Stimulated activated CD4-positive, alpha-beta T cell treated with anti-CD3 and anti-CD28 coated beads, Interleukin-15, amount 100 ng/mL, for 1 hour (primary cell): ENCODE results near the gene IFT57.

Source experiments
- DNase-seq, 2 donors: peaks; one replicate each; pipeline ENCODE4 v3.0.0-alpha.2; 2020; ENCODE audit warnings: low read depth in 1 of 2, low spot score in 1 of 2

Gene IFT57

DNA sequence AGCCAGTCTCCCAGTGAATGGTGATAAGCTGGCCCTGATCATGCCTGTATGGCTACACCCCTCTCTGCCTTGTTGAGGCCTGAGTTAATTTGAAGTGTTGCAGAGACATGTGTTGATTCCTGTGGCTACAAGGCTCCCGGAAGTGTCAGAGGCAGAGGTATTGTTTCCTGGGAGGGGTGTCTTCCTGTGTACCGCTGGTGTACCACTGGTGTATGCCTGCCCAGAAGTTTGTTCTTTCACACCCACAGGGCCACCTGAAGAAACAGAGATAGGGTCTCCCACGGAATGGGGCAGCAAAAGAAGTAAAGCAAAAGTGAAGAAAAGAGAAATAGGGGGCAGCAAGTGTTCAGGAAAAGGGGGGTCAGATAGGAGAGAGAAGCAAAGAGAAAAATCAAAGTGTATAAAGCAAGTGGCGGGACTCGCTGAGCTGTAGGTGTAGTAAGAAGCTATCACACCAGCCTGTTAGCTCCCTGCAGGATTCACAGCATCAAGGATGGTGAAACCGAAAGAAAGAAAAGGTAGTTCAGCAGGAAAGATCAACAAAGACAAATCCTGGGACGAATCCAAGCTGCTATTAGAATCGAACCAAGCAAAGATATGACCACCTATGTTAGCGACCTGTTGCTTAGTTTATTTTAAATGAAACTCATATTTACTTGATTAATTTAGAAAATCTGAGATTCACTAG, 94.8 kb downstream of the IFT57 start:
- peak; percentile 17 to 45 for DNase-seq

DNA sequence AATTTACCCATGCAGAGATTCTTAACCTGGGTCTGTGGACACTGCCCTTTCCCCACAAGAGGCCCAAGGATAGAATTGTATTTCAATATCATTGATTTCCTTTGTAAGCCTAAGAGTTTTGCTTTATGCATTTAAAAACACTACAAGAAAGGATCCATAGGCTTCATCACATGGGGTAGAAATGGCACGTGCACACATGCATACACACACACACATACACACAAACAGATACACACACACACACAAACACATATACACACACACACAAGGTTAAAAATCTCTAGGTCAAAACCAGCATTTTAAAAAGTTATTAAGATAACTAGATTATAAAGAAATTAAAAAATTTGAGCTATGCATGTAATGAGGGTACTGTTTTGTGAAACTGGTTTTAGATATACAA, 95.9 kb downstream of the IFT57 start:
- no peak for DNase-seq

DNA sequence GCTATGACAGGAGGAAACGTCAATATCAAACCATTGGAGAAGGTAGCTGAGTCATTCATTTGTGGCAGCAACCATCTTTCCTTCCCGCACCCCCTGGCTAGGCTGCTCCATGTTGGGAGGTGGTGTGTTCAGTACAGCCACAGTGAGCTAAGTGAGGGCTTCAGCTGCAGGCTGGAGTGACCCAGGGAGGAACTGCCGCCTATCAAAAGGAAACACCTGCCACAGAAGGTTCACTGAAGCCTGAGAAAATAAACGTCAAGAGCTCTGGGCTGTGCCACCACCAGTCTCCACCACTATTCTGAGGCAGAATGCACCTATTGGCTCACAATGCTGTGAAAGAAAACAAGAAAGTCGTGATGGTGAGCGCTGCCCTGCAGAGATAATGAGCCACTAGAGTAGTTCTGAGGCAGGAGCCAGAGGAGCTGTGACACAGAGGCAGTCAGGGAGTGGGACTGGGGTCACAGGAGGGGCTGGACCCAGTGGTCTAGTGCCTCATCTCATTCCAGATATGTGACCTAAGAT, 96.6 kb downstream of the IFT57 start:
- DNase-seq, result peak; percentile 27 to 35

DNA sequence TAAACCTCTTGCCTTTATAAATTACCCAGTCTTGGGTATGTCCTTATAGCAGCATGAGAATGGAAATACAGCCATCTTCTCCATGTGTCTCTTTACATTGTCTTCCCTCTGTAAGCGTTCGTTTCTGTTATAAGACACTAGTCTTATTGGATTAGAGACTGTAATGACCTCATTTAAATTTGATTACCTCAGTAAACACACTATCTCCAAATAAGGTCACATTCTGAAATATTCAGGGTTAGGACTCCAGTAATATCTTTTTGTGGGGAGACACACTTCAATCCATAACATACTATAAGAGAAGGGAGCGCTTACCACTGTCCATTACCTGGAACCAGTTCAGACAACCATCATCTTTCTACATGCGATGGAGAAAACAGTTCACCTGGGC, 97.1 kb downstream of the IFT57 start:
- DNase-seq, result no peak

DNA sequence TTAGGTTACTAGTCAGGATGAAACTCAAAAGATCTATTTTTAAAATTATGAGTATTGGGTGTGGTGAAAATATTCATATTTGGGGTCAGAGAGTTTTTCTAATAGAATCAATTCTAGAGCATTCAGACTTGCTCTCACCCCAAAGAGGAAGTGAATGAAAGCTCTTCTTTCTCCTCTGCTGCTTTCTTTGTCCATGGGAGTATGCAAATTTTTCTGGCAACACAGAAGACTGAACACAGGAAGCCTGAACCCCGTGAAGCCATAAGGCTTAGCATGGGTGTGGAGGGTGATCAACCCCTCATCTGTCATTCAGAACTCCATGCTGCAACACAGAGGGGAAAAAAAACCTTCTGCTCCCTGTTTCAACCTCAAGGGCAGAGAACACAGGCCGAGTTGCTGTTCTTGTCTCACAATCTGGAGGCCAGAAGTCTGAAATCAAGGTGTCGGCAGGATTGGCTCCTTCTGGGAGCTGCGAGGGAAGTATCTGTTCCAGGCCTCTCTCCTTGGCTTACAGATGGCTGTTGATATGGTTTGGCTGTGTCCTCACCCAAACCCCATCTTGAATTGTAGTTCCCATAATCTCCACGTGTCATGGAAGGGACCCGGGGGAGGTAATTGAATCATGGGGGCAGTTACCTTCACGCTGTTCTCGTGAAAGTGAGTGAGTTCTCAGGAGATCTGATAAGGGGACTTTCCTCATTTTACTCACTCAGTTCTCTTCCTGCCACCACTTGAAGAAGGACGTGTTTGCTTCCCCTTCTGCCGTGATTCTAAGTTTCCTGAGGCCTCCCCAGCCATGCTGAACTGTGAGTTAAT, 97.7 kb downstream of the IFT57 start:
- peak; percentile 34 to 49 for DNase-seq

DNA sequence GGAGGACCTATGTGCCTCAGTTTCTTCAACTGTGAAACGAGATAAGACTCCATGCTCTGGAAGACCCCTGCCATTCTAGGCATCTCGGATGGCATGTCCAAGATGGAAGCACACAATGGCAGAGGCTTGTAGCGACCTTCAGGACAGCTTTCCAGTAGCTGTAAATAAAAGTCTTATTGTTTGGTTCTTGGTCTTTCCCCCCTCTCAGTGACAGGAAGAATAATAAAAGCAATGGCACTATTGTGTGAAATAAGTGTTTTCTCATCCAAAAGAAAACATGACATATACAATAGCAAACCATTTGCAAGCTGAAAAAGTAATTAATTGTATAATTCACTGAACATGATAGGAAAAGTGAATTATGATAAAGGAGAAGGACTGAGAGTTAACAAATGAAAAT, 98.9 kb downstream of the IFT57 start:
- DNase-seq, result no peak

DNA sequence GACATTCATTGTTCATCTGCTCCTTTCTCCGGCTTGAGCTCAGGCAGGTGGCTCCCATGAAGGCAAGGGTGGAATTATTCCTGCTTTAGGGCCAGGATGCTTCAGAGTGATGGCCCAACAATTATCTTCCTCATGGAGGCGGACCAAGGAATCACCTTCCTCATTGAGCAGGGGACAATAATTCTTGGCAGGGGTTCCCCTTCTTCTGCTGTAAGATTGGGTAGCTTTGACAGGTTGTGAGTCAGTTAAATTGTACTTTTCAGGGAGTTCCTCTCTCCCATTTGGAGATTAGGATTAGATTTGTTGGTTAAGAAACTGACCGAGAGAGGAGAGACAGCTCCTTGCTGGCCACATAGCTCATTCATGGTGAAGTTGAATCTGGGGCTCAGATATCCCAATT, 99.9 kb downstream of the IFT57 start:
- DNase-seq, result no peak

DNA sequence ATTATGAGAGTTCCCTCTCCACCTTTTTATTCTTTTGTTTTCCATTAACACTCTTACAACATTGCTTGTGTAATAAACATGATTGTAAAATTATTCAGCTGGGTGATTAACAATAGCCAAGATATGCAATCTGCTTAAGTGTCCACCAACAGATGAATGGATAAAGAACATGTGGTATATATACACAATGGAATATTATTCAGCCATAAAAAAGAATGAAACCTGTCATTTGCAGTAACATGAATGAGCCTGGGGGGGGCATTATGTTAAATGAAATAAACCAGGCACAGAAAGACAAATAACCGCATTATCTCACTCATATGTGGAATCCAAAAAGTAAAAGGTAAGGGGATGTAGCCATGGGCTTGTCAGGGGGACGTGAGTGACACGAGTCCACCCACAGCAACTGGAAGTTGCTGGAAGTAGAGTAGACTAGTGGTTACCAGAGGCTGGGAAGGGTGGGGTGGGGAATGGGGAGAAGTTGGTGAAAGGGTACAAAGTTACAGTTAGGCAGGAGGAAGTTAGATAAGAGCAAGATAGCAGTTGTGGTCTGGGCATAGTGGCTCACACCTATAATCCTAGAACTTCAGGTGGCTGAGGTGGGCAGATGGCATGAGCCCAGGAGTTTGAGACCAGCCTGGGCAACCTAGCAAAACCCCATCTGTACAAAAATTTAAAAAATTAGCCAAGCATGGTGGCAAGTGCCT, 102.7 kb downstream of the IFT57 start:
- DNase-seq, result no peak

DNA sequence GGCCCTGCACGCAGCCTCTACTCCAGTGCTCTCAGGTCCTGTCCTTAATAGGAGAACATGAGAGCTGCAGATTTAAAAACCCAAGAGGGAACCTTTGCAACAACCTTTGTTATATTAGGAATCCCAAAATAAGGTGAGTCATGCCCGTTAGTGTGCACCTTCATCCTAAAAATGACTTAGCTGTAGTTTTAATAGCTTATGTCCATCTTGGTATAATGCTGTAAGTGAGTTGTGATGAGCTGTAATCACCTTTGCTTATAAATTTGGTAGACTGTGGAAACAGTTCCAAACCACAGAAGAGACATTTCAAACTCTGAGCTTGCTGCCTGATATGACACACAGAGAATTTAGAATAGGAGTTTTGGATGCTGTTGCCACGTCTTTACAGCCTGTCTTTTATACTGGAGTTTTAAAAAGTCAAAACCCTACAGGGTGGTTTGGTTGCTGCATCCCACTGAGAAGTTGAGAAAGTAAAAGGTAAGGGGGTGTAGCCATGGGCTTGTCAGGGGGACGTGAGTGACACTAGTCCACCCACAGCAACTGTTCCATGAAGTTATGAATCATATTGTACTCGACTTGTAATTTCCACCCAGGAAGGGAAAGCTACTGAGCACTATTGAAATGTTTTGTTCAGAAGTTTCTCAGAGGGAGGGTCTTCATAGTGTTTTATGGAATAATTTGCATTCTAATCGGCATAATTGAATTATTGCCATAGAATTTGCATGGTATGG, 104.0 kb downstream of the IFT57 start:
- DNase-seq, result no peak

DNA sequence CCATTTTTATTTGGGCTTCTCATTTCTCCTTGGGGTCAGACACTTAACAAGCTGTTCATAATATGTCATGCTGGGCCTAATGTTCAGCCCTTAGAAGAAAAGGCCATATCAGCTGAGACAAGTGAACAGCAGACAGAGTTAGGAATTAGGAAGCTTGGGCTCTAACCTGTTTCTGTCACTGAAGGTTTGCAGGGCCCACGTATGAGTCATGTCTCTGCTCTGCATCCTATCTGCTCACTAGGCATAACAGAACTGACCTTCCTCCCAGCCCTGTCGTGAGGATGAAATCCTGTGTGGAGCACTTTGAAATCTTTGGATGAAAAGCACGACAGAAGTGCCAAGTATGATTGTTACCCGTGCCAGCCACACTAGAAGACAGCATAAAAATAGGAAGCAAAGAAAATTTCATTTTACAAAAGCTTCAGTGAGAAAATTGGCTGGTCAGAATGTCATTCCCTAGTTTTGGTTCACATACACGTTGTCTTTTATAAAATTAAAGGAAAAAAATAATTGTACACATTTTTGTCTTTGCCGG, 104.9 kb downstream of the IFT57 start:
- DNase-seq, result no peak

DNA sequence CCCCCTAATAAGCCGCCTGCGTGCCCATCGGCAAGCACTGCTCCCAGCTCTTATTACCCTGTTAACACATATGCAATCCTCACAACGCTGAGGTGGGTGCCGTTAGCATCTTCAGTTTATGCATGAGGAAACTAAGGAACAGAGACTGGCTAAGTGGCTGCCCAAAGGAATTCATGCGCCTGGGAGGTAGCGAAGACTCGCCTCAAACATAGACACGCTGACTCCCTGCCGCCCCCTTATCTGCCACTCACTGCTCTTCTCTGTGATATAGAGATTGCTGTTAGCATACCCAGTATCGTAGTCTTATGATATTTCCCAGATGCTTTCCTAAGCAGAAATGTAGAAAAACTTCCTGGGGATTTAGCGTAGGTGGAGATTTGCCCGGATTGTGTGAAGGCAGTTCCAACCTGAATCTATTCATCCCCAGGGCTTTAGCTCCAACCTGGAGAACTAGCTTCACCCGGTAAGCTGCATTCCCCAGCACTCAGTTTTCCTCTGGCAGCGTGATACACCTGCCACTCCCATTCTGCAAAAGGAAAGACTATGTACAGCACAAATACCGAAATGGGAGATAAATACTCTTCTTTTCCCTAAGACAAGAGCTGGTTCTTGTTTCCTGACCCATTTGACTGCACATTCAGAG, 107.7 kb downstream of the IFT57 start:
- DNase-seq, result no peak

DNA sequence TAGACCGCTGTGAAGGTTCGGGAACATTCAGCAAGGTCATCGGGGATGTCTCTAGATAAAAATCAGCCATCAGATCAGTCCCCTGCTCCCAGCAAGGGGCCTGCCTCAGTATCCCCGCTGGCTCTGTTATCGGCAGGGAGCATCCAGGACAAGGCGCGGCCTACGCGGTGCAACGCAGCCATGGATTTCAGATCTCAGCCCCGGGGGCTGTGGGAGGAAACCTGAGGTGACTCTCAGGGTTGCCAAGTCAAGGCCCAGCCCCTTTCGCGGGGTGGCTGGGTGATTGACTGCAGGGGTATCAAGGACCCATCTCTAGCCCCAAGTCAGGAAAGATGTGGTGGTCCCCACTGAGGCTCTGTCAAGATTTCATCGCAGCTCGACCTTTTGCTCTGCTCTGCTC, 108.2 kb downstream of the IFT57 start:
- no peak for DNase-seq

DNA sequence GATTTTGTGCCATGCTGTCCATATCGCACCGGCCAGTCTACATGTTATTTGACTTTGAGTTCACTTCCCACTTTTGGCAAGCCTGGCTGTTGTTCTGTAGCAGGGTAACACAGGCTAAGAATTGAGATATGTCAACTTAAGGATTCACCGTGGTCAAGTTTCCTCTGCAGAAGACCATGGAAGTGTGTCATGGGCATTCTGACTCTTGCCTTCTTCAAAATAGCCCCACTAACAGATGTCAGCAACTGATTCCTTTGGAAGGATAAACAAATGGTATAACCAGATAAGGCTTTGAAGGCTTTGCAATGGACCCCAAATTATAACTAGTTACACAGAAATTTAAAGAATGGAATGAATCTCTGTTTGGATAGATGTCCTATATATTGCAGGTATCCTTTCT, 111.3 kb downstream of the IFT57 start:
- no peak for DNase-seq
